ENCODE measurements around the gene CACNA1I. TPM values are rescaled to one million over a fixed set of nuclear protein-coding genes. Genes with fewer than 3 reads are reported as not detected.

CACNA1I gene
- total RNA-seq, 6 experiments from 2014 or later, result 0.06 TPM; not detected in 5

GRCh38 chr22:39524753-39525657 lies 45.5 kb upstream of the CACNA1I start:
- no peaks in the 10 kb centered on the region for H3K9me3 ChIP-seq
- WGBS (ENCODE audit: insufficient coverage, low coverage, low lambda C conversion rate, missing lambda C conversion rate), result 64% methylated on average over 9 of the region's 10 CpGs
- intact Hi-C loops (cut with DNase I), result loop anchor here in 1 of 2 donors (5.0 kb wide), 1 partner anchor 33 kb away; no protein-coding TSS in a partner anchor
- TF ChIP-seq CTCF (IDR thresholded peaks at IDR 0.05) (no peak), POLR2A (IDR thresholded peaks at IDR 0.05) (no peak)
- peaks cover 11 to 52% (median 27%) of the 10 kb centered on the region in 4 donors for H3K36me3 ChIP-seq
- H3K4me1 ChIP-seq, result peaks cover 0 to 57% (median 22%) of the 10 kb centered on the region in 4 donors
- DNase-seq (peak in 1 of 3 donors; percentile 49), ATAC-seq (no peak)
- H3K27ac ChIP-seq, result no peak overlapping the region
- no peak overlapping the region for H3K4me3 ChIP-seq
- H3K27me3 ChIP-seq, result no peaks in the 10 kb centered on the region

GRCh38 chr22:39525658-39525975 lies 44.9 kb upstream of the CACNA1I start:
- H3K36me3 ChIP-seq, result peaks cover 11 to 56% (median 27%) of the 10 kb centered on the region in 4 donors
- 58% methylated on average over 4 of the region's 4 CpGs for WGBS (ENCODE audit: insufficient coverage, low coverage, low lambda C conversion rate, missing lambda C conversion rate)
- H3K4me3 ChIP-seq, result no peak overlapping the region
- H3K27me3 ChIP-seq, result no peaks in the 10 kb centered on the region
- no peaks in the 10 kb centered on the region for H3K9me3 ChIP-seq
- intact Hi-C loops (cut with DNase I), result loop anchor here in 1 of 2 donors (5.0 kb wide), 1 partner anchor 33 kb away; no protein-coding TSS in a partner anchor
- DNase-seq, result peak in 1 of 3 donors; percentile 27
- ATAC-seq, result no peak
- peaks cover 0 to 61% (median 24%) of the 10 kb centered on the region in 4 donors for H3K4me1 ChIP-seq
- no peak for TF ChIP-seq POLR2A (IDR thresholded peaks at IDR 0.05)
- no peak for TF ChIP-seq CTCF (IDR thresholded peaks at IDR 0.05)
- no peak overlapping the region for H3K27ac ChIP-seq

- H3K4me3 ChIP-seq, result no peak overlapping the region
- H3K27ac ChIP-seq, result peak overlapping the region in 1 of 3 donors; percentile 39
- no peak for TF ChIP-seq POLR2A (IDR thresholded peaks at IDR 0.05)
- TF ChIP-seq CTCF (IDR thresholded peaks at IDR 0.05), result no peak
- intact Hi-C loops (cut with DNase I), result loop anchor here in 1 of 2 donors (5.0 kb wide), 1 partner anchor 34 kb away; no protein-coding TSS in a partner anchor
- no peaks in the 10 kb centered on the region for H3K9me3 ChIP-seq
- DNase-seq, result peak in 1 of 3 donors; percentile 57
- H3K36me3 ChIP-seq, result peaks cover 6 to 48% (median 21%) of the 10 kb centered on the region in 4 donors
- peaks cover 0 to 67% (median 27%) of the 10 kb centered on the region in 4 donors for H3K4me1 ChIP-seq
- ATAC-seq, result no peak
- H3K27me3 ChIP-seq, result no peaks in the 10 kb centered on the region
- WGBS (ENCODE audit: insufficient coverage, low coverage, low lambda C conversion rate, missing lambda C conversion rate), result 80% methylated on average over 2 of the region's 4 CpGs
Observed at GRCh38 chr22:39526736-39527171, 43.8 kb upstream of the CACNA1I start.

- H3K4me1 ChIP-seq, result peaks cover 0 to 61% (median 24%) of the 10 kb centered on the region in 4 donors
- TF ChIP-seq CTCF (IDR thresholded peaks at IDR 0.05) (no peak), POLR2A (IDR thresholded peaks at IDR 0.05) (no peak)
- 27% methylated on average over 3 of the region's 6 CpGs for whole genome bisulfite sequencing (ENCODE audit: insufficient coverage, low coverage, low lambda C conversion rate, missing lambda C conversion rate)
- H3K36me3 ChIP-seq, result peaks cover 3 to 40% (median 14%) of the 10 kb centered on the region in 4 donors
- H3K27ac ChIP-seq, result peak overlapping the region in 1 of 3 donors; percentile 39
- H3K27me3 ChIP-seq, result no peaks in the 10 kb centered on the region
- H3K9me3 ChIP-seq, result no peaks in the 10 kb centered on the region
- no peak overlapping the region for H3K4me3 ChIP-seq
- ATAC-seq (peak; percentile 13 to 38 (median 27)), DNase-seq (peak in 2 of 3 donors; percentile 62 to 67)
- intact Hi-C loops (cut with DNase I), result loop anchor here in 1 of 2 donors (5.0 kb wide), 1 partner anchor 35 kb away; no protein-coding TSS in a partner anchor
Observed at GRCh38 chr22:39527481-39527961, 43.0 kb upstream of the CACNA1I start.
